GM12874 (cell line): ENCODE data around the gene ST14.

Source experiments
- CTCF ChIP-seq: IDR thresholded peaks from 2 replicates; pipeline ENCODE4 v1.5.1; 2011; ENCODE audit warnings: low read depth, mild to moderate bottlenecking, control low read depth, low read length, moderate library complexity; ENCODE audit not compliant: insufficient read depth

Gene ST14

DNA sequence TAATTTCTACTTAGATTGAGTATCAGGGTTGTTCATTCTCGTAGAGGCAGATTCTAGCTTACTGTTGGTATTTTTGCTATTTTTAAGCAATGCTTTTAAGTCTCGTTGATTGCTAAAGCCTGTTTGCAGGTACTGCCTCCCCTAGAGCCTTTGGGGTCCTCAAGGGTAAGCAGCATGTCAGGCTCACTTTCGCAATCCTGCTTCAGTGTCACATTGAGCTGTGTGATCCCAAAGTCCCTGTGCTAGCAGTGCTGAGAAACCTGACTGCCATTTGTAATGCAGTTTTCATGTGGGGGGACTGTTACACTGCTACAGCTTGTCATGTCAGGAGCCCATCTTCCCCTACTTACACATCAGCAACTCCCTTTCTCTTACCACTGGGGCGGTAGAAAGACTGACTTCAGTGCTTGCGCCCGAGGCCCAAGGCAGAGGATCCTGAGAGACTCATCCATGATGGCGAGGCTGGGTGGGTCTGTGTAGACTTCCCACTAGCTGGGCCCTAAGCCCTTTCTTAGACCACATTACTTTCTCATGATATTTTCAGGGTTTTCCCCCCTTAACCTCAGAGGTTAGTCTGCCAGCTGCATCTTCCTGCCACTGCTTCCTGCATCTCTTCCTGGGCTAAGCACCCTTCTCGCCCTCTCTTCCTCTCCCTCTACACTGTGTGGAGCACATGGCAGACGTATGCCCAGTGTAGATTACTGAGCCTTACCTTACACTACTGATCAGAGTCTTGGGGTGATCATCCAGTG is 40.8 kb upstream of the ST14 start:
- no peak for TF ChIP-seq CTCF

GRCh38 chr11:130120045-130120444 is 39.5 kb upstream of the ST14 start:
- no peak for TF ChIP-seq CTCF

- TF ChIP-seq CTCF: no peak
These were observed 38.1 kb upstream of the ST14 start for GRCh38 chr11:130121445-130121978.

GRCh38 chr11:130122141-130122575 is 37.4 kb upstream of the ST14 start:
- no peak for TF ChIP-seq CTCF

- no peak for TF ChIP-seq CTCF
These were observed 36.1 kb upstream of the ST14 start for GRCh38 chr11:130123414-130124040.

DNA sequence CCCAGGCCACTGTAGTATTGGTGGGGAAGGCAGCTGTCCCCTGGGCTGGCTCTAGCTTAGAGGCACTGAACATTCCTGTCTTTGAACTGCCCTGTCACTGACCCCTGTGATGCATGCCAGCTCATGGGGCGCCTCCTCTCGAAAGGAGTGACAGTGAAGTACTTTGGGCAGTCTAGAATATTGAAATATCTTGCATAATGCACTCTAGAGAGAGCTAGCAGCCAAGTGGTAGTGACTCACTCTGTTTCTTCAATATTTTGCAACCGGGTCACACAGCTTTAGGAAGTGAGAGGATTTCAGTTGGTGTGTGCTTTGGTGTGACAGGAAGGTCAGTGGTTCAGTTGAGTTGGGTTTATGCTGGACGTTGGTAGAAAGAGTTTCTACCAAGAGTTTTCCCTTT is 35.5 kb upstream of the ST14 start:
- no peak for TF ChIP-seq CTCF

- no peak for TF ChIP-seq CTCF
These were observed 33.9 kb upstream of the ST14 start for GRCh38 chr11:130125638-130126037.
